GM18868 (cell line): ENCODE measurements around the gene TFB1M.
"Not testable (repeated sequence)": the region's sequence is repeated elsewhere in the genome, so short reads cannot be mapped to it uniquely, and the experiment has no call there.

Experiments used
- ATAC-seq: cut with Tn5 transposase; IDR thresholded peaks from one replicate; pipeline ENCODE4 v1.9.1; 2021; ENCODE audit warnings: mild to moderate bottlenecking, moderate library complexity; ENCODE audit not compliant: unreplicated experiment

TFB1M gene

GRCh38 chr6:155314092-155314772, at the start of gene TFB1M:
Gene TFB1M, minus strand, starts transcription at chr6:155314484. Its CDS starts 56 bp downstream, at chr6:155314428.
- ATAC-seq = peak; percentile 93

GRCh38 chr6:155364021-155364420, 49.7 kb upstream of the TFB1M start:
- not testable (repeated sequence) for ATAC-seq

- ATAC-seq = not testable (repeated sequence)
These were observed 48.8 kb upstream of the TFB1M start for GRCh38 chr6:155362968-155363632.

GRCh38 chr6:155354167-155354566, 39.9 kb upstream of the TFB1M start:
- ATAC-seq = no peak

- no peak for ATAC-seq
These were observed 38.5 kb upstream of the TFB1M start for GRCh38 chr6:155352811-155353210.

GRCh38 chr6:155352130-155352420, 37.8 kb upstream of the TFB1M start:
- ATAC-seq = no peak

- peak; percentile 97 for ATAC-seq
These were observed 37.2 kb upstream of the TFB1M start for GRCh38 chr6:155351273-155352129.

GRCh38 chr6:155349956-155350355, 35.7 kb upstream of the TFB1M start:
- no peak for ATAC-seq

GRCh38 chr6:155349129-155349528, 34.8 kb upstream of the TFB1M start:
- no peak for ATAC-seq

- no peak for ATAC-seq
These were observed 33.5 kb upstream of the TFB1M start for GRCh38 chr6:155347800-155348199.

GRCh38 chr6:155346957-155347356, 32.7 kb upstream of the TFB1M start:
- ATAC-seq = no peak

- no peak for ATAC-seq
These were observed 30.2 kb upstream of the TFB1M start for GRCh38 chr6:155344341-155345006.

- ATAC-seq = peak; percentile 62
These were observed 27.0 kb upstream of the TFB1M start for GRCh38 chr6:155341130-155341828.

GRCh38 chr6:155340464-155341129, 26.3 kb upstream of the TFB1M start:
- ATAC-seq = no peak

GRCh38 chr6:155339929-155340328, 25.6 kb upstream of the TFB1M start:
- ATAC-seq = not testable (repeated sequence)

GRCh38 chr6:155338237-155338636, 24.0 kb upstream of the TFB1M start:
- not testable (repeated sequence) for ATAC-seq

GRCh38 chr6:155335265-155335664, 21.0 kb upstream of the TFB1M start:
- no peak for ATAC-seq

- ATAC-seq = peak; percentile 17
These were observed 19.8 kb upstream of the TFB1M start for GRCh38 chr6:155334073-155334472.

- peak; percentile 78 for ATAC-seq
These were observed 19.1 kb upstream of the TFB1M start for GRCh38 chr6:155333414-155333813.

- no peak for ATAC-seq
These were observed 16.6 kb upstream of the TFB1M start for GRCh38 chr6:155330922-155331321.
